ENCODE data around the gene FHIT. TPM values are rescaled to one million over a fixed set of nuclear protein-coding genes. Genes with fewer than 3 reads are reported as not detected.

Gene FHIT
- total and polyA plus RNA-seq, 8 donors: 1.8 to 10.6 (median 7.1) TPM

DNA sequence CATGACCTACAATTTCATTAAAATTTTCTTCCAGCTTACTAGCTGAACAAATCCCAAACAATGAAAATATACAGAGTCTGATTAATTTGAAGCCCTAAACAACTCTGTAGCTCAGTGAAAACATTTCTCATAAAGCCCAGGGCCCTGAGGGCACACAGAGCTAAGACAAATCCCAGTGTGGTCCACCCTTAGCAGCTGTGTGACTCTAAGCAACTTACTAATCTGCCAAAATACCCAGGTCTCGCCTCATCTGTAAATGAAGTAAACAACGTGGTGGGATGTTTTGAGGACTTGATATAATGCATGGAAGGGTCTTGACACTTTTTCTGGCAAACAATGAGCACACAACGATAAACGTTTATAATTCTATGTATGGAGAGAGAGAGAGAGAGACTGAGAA lies 158.4 kb downstream of the FHIT start:
- no peaks in the 10 kb centered on the region for H3K4me1 ChIP-seq
- H3K27me3 ChIP-seq: no peaks in the 10 kb centered on the region
- no peaks in the 10 kb centered on the region for H3K36me3 ChIP-seq
- TF ChIP-seq POLR2A (IDR thresholded peaks at IDR 0.05): no peak
- TF ChIP-seq, protein P1, sequence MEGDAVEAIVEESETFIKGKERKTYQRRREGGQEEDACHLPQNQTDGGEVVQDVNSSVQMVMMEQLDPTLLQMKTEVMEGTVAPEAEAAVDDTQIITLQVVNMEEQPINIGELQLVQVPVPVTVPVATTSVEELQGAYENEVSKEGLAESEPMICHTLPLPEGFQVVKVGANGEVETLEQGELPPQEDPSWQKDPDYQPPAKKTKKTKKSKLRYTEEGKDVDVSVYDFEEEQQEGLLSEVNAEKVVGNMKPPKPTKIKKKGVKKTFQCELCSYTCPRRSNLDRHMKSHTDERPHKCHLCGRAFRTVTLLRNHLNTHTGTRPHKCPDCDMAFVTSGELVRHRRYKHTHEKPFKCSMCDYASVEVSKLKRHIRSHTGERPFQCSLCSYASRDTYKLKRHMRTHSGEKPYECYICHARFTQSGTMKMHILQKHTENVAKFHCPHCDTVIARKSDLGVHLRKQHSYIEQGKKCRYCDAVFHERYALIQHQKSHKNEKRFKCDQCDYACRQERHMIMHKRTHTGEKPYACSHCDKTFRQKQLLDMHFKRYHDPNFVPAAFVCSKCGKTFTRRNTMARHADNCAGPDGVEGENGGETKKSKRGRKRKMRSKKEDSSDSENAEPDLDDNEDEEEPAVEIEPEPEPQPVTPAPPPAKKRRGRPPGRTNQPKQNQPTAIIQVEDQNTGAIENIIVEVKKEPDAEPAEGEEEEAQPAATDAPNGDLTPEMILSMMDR (IDR thresholded peaks at IDR 0.05): no peak
- no peak for TF ChIP-seq POLR2AphosphoS5 (IDR thresholded peaks at IDR 0.05)
- no peak for TF ChIP-seq EP300 (IDR thresholded peaks at IDR 0.05)
- WGBS, 5 donors: 49 to 64% (median 62%) methylated on average over 4 of the region's 4 CpGs
- H3K27ac ChIP-seq: no peak overlapping the region
- intact Hi-C loops (cut with DNase I; ENCODE audit: low total_unique reads): no loop called here
- no peak overlapping the region for H3K4me3 ChIP-seq
- DNase-seq: no peak
- no peaks in the 10 kb centered on the region for H3K9me3 ChIP-seq

DNA sequence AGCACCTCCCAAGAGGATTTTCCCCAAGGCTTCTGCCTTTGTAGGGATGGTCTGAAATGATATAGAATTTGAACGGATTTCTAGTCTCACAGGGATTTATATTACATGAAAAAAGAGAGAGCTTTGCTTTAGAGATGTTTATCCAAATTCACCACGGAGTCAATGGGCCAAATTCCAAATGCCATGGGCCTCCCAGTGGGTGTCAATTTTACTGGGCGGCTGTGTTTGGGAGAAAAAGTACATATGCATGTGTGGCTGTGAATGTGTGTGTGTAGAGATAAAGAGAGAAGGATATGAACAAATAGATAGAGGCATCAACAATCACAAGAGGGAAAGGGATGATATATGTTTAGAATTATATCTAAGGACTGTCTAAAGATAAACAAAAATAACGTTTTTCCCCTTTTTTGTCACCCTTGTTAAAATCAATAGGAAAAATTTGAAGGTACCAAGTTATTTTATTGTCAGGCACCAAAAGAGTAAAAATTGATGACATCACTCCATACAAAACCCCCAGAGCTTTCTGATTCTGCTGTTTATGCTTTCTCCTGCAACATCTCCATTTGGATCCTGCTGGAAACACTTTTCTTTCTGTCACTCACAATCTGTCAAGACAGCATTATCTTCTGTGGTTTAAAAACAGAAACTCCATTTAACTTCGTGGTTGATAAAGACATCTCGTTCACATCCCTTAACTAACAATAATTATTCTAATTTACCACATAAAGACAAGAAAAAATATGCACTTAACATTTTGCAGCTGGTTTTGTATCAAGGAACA lies 160.7 kb downstream of the FHIT start:
- Histone ChIP-seq H3K4me1 (no peaks in the 10 kb centered on the region), H3K9me3 (no peaks in the 10 kb centered on the region), H3K4me3 (no peak overlapping the region), H3K27me3 (no peaks in the 10 kb centered on the region), H3K36me3 (no peaks in the 10 kb centered on the region), H3K27ac (no peak overlapping the region)
- WGBS, 5 donors: 47 to 61% (median 51%) methylated on average over 6 of the region's 6 CpGs
- DNase-seq: no peak
- intact Hi-C loops (cut with DNase I; ENCODE audit: low total_unique reads): no loop called here
- TF ChIP-seq EP300 (IDR thresholded peaks at IDR 0.05): no peak
- TF ChIP-seq, protein P1 (IDR thresholded peaks at IDR 0.05): no peak
- no peak for TF ChIP-seq POLR2AphosphoS5 (IDR thresholded peaks at IDR 0.05)
- TF ChIP-seq POLR2A (IDR thresholded peaks at IDR 0.05): no peak

DNA sequence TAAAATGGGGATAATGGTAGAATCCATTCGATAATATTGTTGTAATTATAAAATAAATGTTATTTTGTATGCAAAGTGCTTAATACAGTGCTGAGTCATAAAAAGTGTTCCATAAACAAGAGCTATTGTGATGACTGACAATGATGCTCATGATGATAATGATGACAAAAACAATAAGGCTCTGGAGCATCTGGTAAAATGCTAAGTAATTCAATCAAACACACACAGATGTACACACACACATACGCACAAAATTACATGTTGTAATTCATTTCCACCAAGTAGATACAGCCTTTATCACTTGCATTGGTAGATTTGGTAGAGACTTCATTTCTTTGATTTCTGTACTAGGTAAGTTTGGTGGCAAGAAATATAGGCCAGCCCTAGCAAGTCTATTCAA lies 163.8 kb downstream of the FHIT start:
- Histone ChIP-seq H3K27ac (no peak overlapping the region), H3K9me3 (peaks cover 0 to 4% (median 0%) of the 10 kb centered on the region in 4 donors), H3K27me3 (no peaks in the 10 kb centered on the region), H3K36me3 (no peaks in the 10 kb centered on the region), H3K4me3 (no peak overlapping the region), H3K4me1 (no peaks in the 10 kb centered on the region)
- no peak for TF ChIP-seq POLR2AphosphoS5 (IDR thresholded peaks at IDR 0.05)
- TF ChIP-seq, protein P1 (IDR thresholded peaks at IDR 0.05): no peak
- TF ChIP-seq POLR2A (IDR thresholded peaks at IDR 0.05): no peak
- TF ChIP-seq EP300 (IDR thresholded peaks at IDR 0.05): no peak
- 90 to 98% (median 97%) methylated on average over 2 of the region's 2 CpGs for WGBS, 5 donors
- DNase-seq: no peak
- intact Hi-C loops (cut with DNase I; ENCODE audit: low total_unique reads): no loop called here

DNA sequence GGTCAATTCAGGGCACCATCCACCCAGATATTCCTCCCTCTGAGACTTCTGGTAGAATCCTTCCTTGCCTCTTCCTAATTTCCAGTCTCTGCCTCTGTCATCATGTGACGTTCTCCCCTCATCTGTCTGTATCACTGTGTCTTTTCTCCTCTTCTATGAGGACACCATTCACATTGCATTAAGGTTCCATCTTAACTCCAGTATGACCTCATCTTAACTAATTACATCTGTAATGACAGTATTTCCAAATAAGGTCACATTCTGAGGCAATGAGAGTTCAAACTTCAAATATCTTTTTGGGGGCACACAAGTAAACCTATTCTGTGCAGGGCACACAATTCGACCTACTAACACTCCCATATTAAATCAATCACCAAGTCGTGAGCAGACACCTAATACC lies 169.7 kb downstream of the FHIT start:
- no peaks in the 10 kb centered on the region for H3K27me3 ChIP-seq
- H3K4me1 ChIP-seq: no peaks in the 10 kb centered on the region
- no peaks in the 10 kb centered on the region for H3K36me3 ChIP-seq
- WGBS, 5 donors: 86 to 94% (median 90%) methylated on average over 3 of the region's 3 CpGs
- H3K27ac ChIP-seq: no peak overlapping the region
- H3K9me3 ChIP-seq: peaks cover 0 to 5% (median 0%) of the 10 kb centered on the region in 4 donors
- DNase-seq: no peak
- intact Hi-C loops (cut with DNase I; ENCODE audit: low total_unique reads): no loop called here
- TF ChIP-seq POLR2A (IDR thresholded peaks at IDR 0.05) (no peak), POLR2AphosphoS5 (IDR thresholded peaks at IDR 0.05) (no peak), EP300 (IDR thresholded peaks at IDR 0.05) (no peak)
- TF ChIP-seq, protein P1 (IDR thresholded peaks at IDR 0.05): no peak
- no peak overlapping the region for H3K4me3 ChIP-seq
